GM23248 (cell line): ENCODE data around the gene PCBD1. TPM values are rescaled to one million over a fixed set of nuclear protein-coding genes. Genes with fewer than 3 reads are reported as not detected.

ENCODE experiments used
- DNase-seq: peaks from one replicate; pipeline ENCODE4 v3.0.0-alpha.2; 2015
- H2AFZ ChIP-seq: fragments of 200-600 bp; sonication (generic); 2 replicates; pipeline ENCODE4 v1.6.1; 2016; ENCODE audit warnings: antibody characterized with exemption
- H3F3A ChIP-seq: fragments of 200-600 bp; sonication (generic); 2 replicates; pipeline ENCODE4 v1.6.1; 2016; ENCODE audit warnings: mild to moderate bottlenecking, antibody characterized with exemption, mixed run types; ENCODE audit not compliant: insufficient read depth
- H3K27ac ChIP-seq: fragments of 200-600 bp; sonication (generic); 2 replicates; pipeline ENCODE4 v1.5.1; 2016; ENCODE audit warnings: mild to moderate bottlenecking
- H3K27me3 ChIP-seq: fragments of 200-600 bp; sonication (generic); replicated peaks from 2 replicates; pipeline ENCODE4 v1.6.1; 2016; ENCODE audit warnings: mild to moderate bottlenecking; ENCODE audit not compliant: insufficient read depth
- H3K36me3 ChIP-seq: fragments of 200-600 bp; sonication (generic); 2 replicates; pipeline ENCODE4 v1.6.1; 2016; ENCODE audit warnings: low read depth, mild to moderate bottlenecking
- H3K4me1 ChIP-seq: fragments of 200-600 bp; sonication (generic); 2 replicates; pipeline ENCODE4 v1.6.1; 2016; ENCODE audit warnings: mild to moderate bottlenecking; ENCODE audit not compliant: insufficient read depth
- H3K4me2 ChIP-seq: fragments of 200-600 bp; sonication (generic); one replicate; pipeline ENCODE4 v1.6.1; 2016; ENCODE audit warnings: mild to moderate bottlenecking; ENCODE audit not compliant: unreplicated experiment
- H3K4me3 ChIP-seq: fragments of 200-600 bp; sonication (generic); 2 replicates; pipeline ENCODE4 v1.5.1; 2016; ENCODE audit warnings: mild to moderate bottlenecking
- H3K79me2 ChIP-seq: fragments of 200-600 bp; sonication (generic); 2 replicates; pipeline ENCODE4 v1.6.1; 2016; ENCODE audit warnings: mild to moderate bottlenecking; ENCODE audit not compliant: insufficient read depth
- H3K9ac ChIP-seq: fragments of 200-600 bp; sonication (generic); 2 replicates; pipeline ENCODE4 v1.6.1; 2016; ENCODE audit warnings: mild to moderate bottlenecking
- H3K9me2 ChIP-seq: fragments of 200-600 bp; sonication (generic); 2 replicates; pipeline ENCODE4 v1.6.1; 2016; ENCODE audit warnings: mixed run types, mild to moderate bottlenecking, moderate library complexity; ENCODE audit not compliant: insufficient read depth
- H3K9me3 ChIP-seq: fragments of 200-600 bp; sonication (generic); one replicate; pipeline ENCODE4 v1.6.1; 2017; ENCODE audit warnings: low read depth
- H4K20me1 ChIP-seq: fragments of 200-600 bp; sonication (generic); 2 replicates; pipeline ENCODE4 v1.6.0; 2016; ENCODE audit not compliant: insufficient read depth
- EZH2 ChIP-seq: fragments of 200-600 bp; sonication (generic); IDR thresholded peaks from 2 replicates; pipeline ENCODE4 v1.6.1; 2018; ENCODE audit warnings: antibody characterized with exemption, mild to moderate bottlenecking; ENCODE audit not compliant: insufficient read depth, poor library complexity, severe bottlenecking
- EZH2phosphoT487 ChIP-seq: fragments of 200-600 bp; sonication (generic); IDR thresholded peaks from 2 replicates; pipeline ENCODE4 v1.6.1; 2018; ENCODE audit warnings: antibody characterized with exemption, moderate library complexity, mild to moderate bottlenecking, low read depth; ENCODE audit not compliant: insufficient read depth
- WGBS, 2 experiments: methylation state at CpG; one replicate each; pipeline ENCODE4 v1.1.6; 2015 to 2017; ENCODE audit warnings: low lambda C conversion rate in 2 of 2, low coverage in 1 of 2; ENCODE audit errors: missing lambda C conversion rate in 2 of 2; 5-methylcytosine and 5-hydroxymethylcytosine counted together
- in situ Hi-C: fragments of 300-500 bp; cut with MboI; formaldehyde crosslinking; loops from 2 replicates; pipeline ENCODE4 v1.15.0; 2020
- polyA plus RNA-seq: library from polyadenylated mRNA; unstranded; fragments of >200 nt; fragmentation: Nextera tagmentation; extraction: Ambion mirVana; gene quantifications from 2 replicates; pipeline ENCODE4 v1.2.1, GENCODE V29; 2016
- total RNA-seq: library from RNA; depleted of rRNA; stranded (reverse); fragments of >200 nt; shearing (Covaris generic); gene quantifications from 2 replicates; pipeline ENCODE4 v1.2.3, GENCODE V29; 2014

PCBD1 gene
- total and polyA plus RNA-seq, 2 experiments from 2014 or later, result 26.2 to 36.8 TPM

GRCh38 chr10:70903262-70903921 lies 15.0 kb upstream of the PCBD1 start:
- Histone ChIP-seq H3K4me2 (no peak overlapping the region), H3K9me2 (no peaks in the 10 kb centered on the region), H2AFZ (no peak overlapping the region), H3K27ac (no peak overlapping the region), H3K36me3 (no peaks in the 10 kb centered on the region), H3K27me3 (no peaks in the 10 kb centered on the region; the same call in 1 of the 2 replicates), H4K20me1 (no peaks in the 10 kb centered on the region), H3K4me3 (no peak overlapping the region), H3F3A (no peaks in the 10 kb centered on the region), H3K79me2 (no peaks in the 10 kb centered on the region), H3K4me1 (no peaks in the 10 kb centered on the region), H3K9me3 (no peaks in the 10 kb centered on the region), H3K9ac (no peak overlapping the region)
- peak; percentile 76 for DNase-seq
- in situ Hi-C loops, result no loop called here
- WGBS, 2 experiments, result 50% methylated on average over 14 of the region's 14 CpGs
- TF ChIP-seq EZH2 (no peak), EZH2phosphoT487 (no peak)

DNA sequence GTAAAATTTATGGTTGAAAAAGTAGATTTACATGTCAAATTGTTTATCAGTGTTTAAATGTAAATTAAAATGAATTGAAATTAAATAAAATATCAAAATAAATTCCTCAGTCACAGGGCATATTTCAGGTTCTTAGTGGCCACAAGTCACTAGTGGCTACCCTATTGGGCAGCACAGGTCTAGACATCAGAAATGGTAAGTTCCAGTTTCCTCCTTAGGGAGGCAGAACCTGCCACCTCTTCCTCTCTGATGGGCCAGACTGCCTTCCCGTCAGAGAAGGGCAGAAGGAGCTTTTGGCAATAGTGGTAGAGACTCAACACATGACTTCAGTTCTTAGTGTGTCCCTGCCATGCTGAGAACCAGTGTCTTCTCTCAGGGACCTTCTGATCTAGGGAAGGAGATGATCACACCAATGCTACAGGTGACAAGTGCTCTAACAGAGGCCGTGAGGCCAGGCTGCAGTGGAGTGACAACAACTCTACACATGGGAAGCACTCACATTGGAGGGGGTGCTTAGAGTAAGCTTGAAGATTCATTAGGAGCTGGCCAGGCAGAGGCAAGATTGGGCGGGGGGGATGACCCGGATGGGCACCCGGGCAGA lies 14.4 kb upstream of the PCBD1 start:
- in situ Hi-C loops, result no loop called here
- no peak overlapping the region for H3K27ac ChIP-seq
- H3K27me3 ChIP-seq, result no peaks in the 10 kb centered on the region; the same call in 1 of the 2 replicates
- H4K20me1 ChIP-seq, result no peaks in the 10 kb centered on the region
- no peak overlapping the region for H3K4me3 ChIP-seq
- TF ChIP-seq EZH2, result no peak
- no peak for TF ChIP-seq EZH2phosphoT487
- H3K9me3 ChIP-seq, result no peaks in the 10 kb centered on the region
- no peaks in the 10 kb centered on the region for H3K79me2 ChIP-seq
- no peak overlapping the region for H2AFZ ChIP-seq
- H3K4me2 ChIP-seq, result no peak overlapping the region
- H3K4me1 ChIP-seq, result no peaks in the 10 kb centered on the region
- WGBS, 2 experiments, result 68 to 70% methylated on average over 5 of the region's 5 CpGs
- H3K9ac ChIP-seq, result no peak overlapping the region
- H3K36me3 ChIP-seq, result no peaks in the 10 kb centered on the region
- no peak for DNase-seq
- no peaks in the 10 kb centered on the region for H3F3A ChIP-seq
- H3K9me2 ChIP-seq, result no peaks in the 10 kb centered on the region

DNA sequence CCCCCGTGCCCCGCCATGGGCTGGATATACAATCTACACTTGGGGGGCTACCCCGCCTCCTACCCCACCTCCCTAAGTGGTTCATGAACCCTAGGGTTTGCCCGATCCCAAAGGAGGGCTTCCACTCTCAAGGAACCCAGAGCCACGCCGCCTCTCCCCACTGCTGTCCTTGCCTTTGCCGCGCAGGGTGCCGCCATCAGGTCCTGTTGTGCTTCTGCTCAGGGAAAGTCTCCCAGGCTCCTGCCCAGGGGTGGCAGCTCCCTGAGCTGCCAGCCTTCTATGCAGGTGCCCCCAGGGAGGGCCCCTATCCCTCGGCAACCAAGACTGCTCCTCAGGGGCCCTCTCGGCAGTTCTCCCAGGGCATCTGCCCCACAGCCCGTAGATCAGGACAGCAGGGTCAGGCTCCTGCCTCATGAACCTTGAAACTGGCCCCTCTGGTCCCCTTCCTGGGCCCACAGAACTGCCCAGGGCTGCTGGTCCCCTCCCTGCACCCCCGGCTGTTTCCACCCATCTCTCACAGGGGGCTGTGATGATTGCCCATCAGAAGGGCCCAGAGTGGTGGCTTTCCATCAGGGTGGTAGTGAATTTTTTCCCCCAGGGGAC lies 13.0 kb upstream of the PCBD1 start:
- Histone ChIP-seq H3K9me3 (no peaks in the 10 kb centered on the region), H3K36me3 (no peaks in the 10 kb centered on the region), H3K27me3 (no peaks in the 10 kb centered on the region), H3K4me2 (no peak overlapping the region), H4K20me1 (no peaks in the 10 kb centered on the region), H3K4me3 (no peak overlapping the region), H3K79me2 (no peaks in the 10 kb centered on the region), H3K27ac (no peak overlapping the region), H2AFZ (no peak overlapping the region), H3F3A (no peaks in the 10 kb centered on the region), H3K9ac (no peak overlapping the region), H3K9me2 (no peaks in the 10 kb centered on the region), H3K4me1 (no peaks in the 10 kb centered on the region)
- 77 to 82% methylated on average over 13 of the region's 13 CpGs for WGBS, 2 experiments
- in situ Hi-C loops, result no loop called here
- TF ChIP-seq EZH2phosphoT487, result no peak
- TF ChIP-seq EZH2, result no peak
- no peak for DNase-seq

DNA sequence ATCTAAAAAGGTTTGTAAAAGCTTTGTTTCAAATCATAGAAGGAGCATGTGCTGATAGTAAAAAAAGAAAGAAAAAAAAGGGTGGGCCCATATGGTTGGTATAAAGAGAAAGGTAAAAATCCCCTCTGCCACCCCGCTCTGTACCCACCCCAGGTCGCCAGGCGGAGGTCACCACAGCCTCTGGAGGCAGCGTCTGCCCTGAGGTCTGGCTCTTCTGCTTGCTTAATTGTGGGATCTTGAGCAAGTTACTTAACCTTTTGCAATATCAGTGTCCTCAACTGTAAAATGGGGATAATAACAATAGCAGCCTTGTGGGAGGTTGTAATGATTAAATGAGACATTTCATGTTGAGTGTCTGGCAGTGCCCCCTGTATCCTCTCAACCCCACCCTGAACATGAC lies 10.7 kb upstream of the PCBD1 start:
- Histone ChIP-seq H3K4me2 (no peak overlapping the region), H3K79me2 (no peaks in the 10 kb centered on the region), H3K4me3 (no peak overlapping the region), H3K9me3 (no peaks in the 10 kb centered on the region), H4K20me1 (no peaks in the 10 kb centered on the region), H3K4me1 (no peaks in the 10 kb centered on the region), H3K9ac (no peak overlapping the region), H3K36me3 (no peaks in the 10 kb centered on the region), H3K27me3 (0 out of 2 replicates have a peak, but pooled peaks cover 5% of the 10 kb centered on the region), H3K27ac (no peak overlapping the region), H3F3A (no peaks in the 10 kb centered on the region), H3K9me2 (no peaks in the 10 kb centered on the region), H2AFZ (no peak overlapping the region)
- WGBS, 2 experiments, result 77 to 89% methylated on average over 4 of the region's 4 CpGs
- DNase-seq, result no peak
- no peak for TF ChIP-seq EZH2phosphoT487
- no peak for TF ChIP-seq EZH2
- in situ Hi-C loops, result no loop called here
